Measurements from ENCODE around the gene CNIH1.

DNA sequence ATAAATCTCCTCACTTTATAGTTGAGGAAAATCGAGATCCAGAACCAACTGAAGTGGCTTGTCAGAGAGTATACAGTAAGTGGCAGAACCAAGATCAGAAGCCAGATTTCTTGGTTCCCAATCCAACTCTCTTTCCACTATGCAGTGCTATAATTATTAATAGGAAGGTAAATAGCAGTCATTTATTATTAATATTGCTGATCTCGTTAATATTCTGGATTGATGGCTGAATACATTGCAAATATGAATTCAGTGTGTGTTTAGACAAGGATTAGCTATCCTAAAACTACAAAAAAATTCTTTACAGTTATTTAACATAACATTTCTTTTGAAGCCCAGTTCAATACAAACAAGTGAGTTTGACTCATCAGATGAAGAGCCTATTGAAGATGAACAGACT is 41.6 kb downstream of the CNIH1 start:
- TF ChIP-seq POLR2A (IDR thresholded peaks at IDR 0.05), result no peak
- TF ChIP-seq, protein P1, sequence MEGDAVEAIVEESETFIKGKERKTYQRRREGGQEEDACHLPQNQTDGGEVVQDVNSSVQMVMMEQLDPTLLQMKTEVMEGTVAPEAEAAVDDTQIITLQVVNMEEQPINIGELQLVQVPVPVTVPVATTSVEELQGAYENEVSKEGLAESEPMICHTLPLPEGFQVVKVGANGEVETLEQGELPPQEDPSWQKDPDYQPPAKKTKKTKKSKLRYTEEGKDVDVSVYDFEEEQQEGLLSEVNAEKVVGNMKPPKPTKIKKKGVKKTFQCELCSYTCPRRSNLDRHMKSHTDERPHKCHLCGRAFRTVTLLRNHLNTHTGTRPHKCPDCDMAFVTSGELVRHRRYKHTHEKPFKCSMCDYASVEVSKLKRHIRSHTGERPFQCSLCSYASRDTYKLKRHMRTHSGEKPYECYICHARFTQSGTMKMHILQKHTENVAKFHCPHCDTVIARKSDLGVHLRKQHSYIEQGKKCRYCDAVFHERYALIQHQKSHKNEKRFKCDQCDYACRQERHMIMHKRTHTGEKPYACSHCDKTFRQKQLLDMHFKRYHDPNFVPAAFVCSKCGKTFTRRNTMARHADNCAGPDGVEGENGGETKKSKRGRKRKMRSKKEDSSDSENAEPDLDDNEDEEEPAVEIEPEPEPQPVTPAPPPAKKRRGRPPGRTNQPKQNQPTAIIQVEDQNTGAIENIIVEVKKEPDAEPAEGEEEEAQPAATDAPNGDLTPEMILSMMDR (IDR thresholded peaks at IDR 0.05), result no peak
